Stimulated activated CD4-positive, alpha-beta T cell treated with anti-CD3 and anti-CD28 coated beads, Interleukin-15, amount 100 ng/mL, for 1 hour (primary cell): ENCODE measurements around the gene FKBP1A.

Experiments used
- DNase-seq, 2 donors: peaks; one replicate each; pipeline ENCODE4 v3.0.0-alpha.2; 2020; ENCODE audit warnings: low read depth in 1 of 2, low spot score in 1 of 2

FKBP1A gene

GRCh38 chr20:1392693-1393506, at the start of gene FKBP1A:
Gene FKBP1A (minus strand): TSS chr20:1393054. CDS start chr20:1392998, 56 bp downstream.
- peak; percentile 87 for DNase-seq

DNA sequence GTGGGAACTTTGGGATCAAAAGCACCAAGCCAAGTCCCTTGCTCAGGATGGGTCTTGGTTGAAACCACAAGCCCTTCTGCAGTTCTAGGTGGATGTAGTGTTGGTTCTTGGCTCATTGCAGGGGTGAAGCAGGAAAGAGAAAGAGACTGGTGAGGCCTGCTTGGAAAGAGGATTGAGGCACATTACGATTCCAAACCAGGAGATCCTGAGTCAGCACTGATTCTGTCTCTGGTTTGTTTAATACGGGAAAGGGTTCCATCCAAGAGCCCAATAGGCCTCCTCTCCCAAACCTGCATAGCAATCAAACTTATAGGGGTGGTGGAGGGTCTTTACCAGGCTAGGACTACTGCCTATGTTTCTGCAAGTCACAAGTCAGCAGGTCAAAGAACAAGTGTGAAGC, 49.5 kb upstream of the FKBP1A start:
- no peak for DNase-seq

- DNase-seq: no peak
Measured at GRCh38 chr20:1441133-1441532, 48.3 kb upstream of the FKBP1A start.

DNA sequence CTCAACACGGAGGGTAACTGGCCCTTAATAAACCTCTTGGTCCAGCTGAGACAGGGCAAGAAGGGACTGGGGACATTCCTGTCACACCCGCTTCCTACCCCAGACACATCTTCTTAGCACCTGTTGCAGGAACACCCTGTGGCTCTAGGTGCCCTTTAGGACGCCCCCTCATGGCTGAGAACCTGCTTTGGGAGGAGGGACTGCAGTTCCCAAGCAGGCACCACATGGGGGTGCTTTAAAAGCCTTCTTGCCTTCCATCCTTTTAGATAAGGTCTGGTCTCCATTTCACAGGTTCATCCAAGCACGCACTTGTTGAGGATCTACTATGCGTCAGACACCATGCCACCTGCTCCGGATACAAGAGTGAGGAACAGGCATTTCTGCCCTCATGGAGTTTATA, 47.2 kb upstream of the FKBP1A start:
- no peak for DNase-seq

DNA sequence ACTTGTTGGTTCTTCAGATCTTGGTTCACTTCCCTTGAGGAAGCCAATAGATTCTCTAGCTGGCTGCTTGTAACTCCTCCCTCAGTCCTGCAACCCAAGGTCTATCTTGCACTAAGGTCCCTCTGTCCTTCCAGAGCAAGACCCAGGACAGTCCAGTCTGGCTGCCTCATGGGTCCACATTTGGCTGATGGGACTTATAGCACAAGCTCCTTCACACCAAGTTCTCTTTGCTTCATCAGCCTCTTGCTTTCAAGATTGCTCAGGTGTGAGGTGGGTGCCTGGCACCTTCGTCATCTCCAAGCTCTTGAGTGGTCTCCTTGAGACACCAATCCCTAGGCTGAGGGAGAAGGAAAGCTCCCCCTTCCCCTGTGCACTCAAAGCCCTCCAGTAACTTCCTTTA, 45.5 kb upstream of the FKBP1A start:
- no peak for DNase-seq

GRCh38 chr20:1437235-1437904, 44.5 kb upstream of the FKBP1A start:
- peak; percentile 61 to 66 for DNase-seq

DNA sequence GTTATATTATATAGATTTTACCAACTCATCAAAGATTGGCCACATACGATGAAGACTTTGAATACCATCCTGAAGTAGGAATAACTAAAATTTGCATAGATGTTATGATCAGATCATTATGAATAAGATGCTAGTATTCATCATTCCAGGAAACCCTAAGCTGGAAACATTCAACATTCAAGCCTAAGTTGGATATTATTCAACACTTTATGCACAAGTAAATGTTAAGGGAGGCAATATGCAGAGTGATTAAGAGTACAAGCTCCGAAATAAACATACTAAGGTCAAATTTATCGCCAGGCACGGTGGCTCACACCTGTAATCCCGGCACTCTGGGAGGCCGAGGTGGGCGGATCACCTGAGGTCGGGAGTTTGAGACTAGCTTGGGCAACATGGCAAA, 43.4 kb upstream of the FKBP1A start:
- DNase-seq: no peak

DNA sequence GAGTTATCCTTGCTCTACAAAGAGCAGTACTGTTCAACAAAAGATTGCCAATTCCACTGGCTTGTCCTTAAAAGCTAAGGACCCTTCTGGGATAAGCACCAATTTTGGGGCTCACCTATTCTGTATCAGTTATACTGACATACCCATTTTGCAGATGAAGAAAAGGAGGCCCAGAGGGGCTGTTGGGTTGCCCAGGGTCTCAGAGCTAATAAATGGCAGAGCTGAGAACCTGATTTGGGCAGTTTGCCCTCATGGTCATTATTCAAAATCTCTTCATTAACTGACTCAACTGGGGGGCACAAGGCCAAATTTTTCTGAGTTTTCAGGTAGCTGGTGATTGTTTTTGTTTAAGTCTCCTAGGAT, 42.5 kb upstream of the FKBP1A start:
- no peak for DNase-seq

GRCh38 chr20:1434571-1435336, 41.9 kb upstream of the FKBP1A start:
- DNase-seq: peak in 1 of 2 donors; percentile 22

- DNase-seq: no peak
Measured at GRCh38 chr20:1431158-1431557, 38.3 kb upstream of the FKBP1A start.

GRCh38 chr20:1430004-1430451, 37.2 kb upstream of the FKBP1A start:
- no peak for DNase-seq

DNA sequence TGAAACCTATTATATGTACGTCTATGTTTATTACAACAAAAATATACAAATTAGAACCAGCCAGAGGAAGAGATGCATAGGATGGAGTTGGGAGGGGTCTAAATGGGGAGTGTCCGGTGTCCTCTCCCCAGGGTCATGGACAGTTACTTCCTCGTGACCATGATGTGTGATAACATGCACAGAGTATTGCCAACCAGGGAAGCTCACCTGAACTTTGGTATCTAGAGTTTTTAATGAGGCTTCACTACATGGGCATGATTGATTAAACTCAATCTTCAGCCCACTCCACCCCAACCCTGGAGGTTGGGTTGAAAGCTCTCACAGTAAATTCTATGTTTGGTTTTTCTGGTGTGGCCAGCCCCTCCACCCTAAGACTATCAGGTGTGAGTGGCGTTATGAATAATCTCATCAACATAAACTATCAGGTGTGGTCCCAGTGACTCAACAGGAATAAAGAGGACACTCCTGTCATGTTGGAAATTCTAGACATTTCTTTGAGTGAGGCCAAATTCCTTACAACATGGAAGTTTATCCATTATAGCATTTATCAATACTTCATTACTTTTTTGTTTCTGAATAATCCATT, 36.4 kb upstream of the FKBP1A start:
- DNase-seq: no peak

DNA sequence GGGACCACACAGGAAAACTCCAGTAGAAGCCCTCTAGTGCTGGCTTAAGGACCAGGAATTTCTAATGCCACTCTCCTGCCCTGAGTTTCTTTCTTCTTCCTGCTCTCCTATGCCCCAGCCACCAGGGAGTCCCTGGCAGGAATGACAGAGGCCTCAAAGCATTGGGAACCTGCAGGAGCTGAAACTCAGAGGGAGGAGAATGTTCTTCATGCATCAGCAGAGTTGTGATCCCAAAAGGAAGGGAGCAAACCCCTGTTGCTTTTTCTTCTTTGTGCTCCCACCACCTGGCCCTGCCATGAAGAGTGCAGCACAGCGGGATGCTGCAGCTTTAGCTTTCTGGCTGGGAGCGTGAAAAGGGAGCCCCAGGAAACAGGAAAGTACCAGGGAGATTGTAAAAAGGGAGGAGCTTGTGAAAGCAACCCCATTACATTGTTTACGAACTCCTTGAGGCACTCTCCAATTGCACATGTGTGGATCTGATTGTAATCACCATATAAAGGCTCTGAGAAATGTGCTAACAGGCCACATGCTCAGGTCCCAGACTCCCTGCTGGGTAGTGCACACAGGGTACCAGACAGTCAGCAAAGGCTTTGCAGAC, 34.7 kb upstream of the FKBP1A start:
- no peak for DNase-seq

GRCh38 chr20:1426231-1426849, 33.5 kb upstream of the FKBP1A start:
- no peak for DNase-seq

GRCh38 chr20:1424336-1424735, 31.5 kb upstream of the FKBP1A start:
- no peak for DNase-seq

- no peak for DNase-seq
Measured at GRCh38 chr20:1423625-1424106, 30.8 kb upstream of the FKBP1A start.

GRCh38 chr20:1423206-1423605, 30.4 kb upstream of the FKBP1A start:
- DNase-seq: no peak

GRCh38 chr20:1422753-1423152, 29.9 kb upstream of the FKBP1A start:
- no peak for DNase-seq

GRCh38 chr20:1420066-1420465, 27.2 kb upstream of the FKBP1A start:
- DNase-seq: no peak

DNA sequence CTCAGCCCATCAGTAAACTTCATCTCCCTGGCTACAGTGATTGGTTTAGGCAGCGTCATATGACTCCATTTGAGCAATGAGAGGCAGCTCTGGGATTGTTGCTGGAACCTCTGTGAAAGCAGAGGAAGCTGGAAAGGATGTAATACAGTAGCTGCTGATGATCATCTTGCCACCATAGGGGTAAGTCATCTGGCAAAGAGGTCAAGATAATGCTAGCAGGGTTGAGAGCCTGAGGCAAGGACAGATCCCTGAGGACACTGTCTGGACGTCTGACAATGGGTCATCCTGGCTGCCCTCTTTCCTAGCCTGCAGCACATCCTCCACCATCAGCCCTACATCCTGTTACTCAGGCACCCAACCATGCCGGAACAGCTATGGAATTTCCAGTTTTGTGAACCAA, 25.5 kb upstream of the FKBP1A start:
- DNase-seq: no peak

DNA sequence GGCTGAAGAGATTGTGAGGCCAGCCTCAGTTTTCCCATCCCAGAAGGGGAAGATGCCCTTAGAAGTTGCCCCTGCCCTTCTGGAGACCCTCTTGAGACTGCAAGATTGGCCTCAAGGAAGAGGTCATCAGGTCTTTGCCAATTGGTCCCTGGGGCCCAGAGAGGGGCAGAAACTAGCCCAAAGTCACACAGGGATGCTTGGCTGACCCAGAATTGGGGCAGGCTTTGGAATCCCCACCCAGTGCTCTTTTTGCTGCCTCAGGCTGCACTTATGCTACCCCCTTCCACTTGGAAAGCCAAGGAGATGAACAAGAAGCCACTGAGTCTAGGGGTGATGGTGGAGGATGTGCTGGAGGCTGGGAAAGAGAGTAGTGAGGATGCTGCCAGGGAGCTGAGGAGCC, 24.9 kb upstream of the FKBP1A start:
- no peak for DNase-seq
